Muscle layer of duodenum (tissue), 2 donors: ENCODE data around the gene RAB26.

Experiments
- H3K27ac ChIP-seq: one replicate; pipeline ENCODE4 v1.7.0; 2013; ENCODE audit warnings: mild to moderate bottlenecking, low read length
- H3K27me3 ChIP-seq: one replicate; pipeline ENCODE4 v1.7.0; 2013; ENCODE audit warnings: low read depth, mild to moderate bottlenecking, control low read depth, low read length
- H3K36me3 ChIP-seq, 2 donors: one replicate each; pipeline ENCODE4 v1.7.0; 2013; ENCODE audit warnings: low read length in 2 of 2, control low read depth in 1 of 2, mild to moderate bottlenecking in 1 of 2; ENCODE audit not compliant: insufficient read depth in 2 of 2, control insufficient read depth in 1 of 2
- H3K4me1 ChIP-seq, 2 donors: one replicate each; pipeline ENCODE4 v1.7.0; 2013; ENCODE audit warnings: low read length in 2 of 2, mild to moderate bottlenecking in 2 of 2, control low read depth in 1 of 2, moderate library complexity in 1 of 2; ENCODE audit not compliant: insufficient read depth in 2 of 2, control insufficient read depth in 1 of 2
- H3K4me3 ChIP-seq, 2 donors: one replicate each; pipeline ENCODE4 v1.7.0; 2013; ENCODE audit warnings: low read length in 2 of 2, low read depth in 1 of 2, mild to moderate bottlenecking in 1 of 2
- H3K9me3 ChIP-seq, 2 donors: one replicate each; pipeline ENCODE4 v1.7.0; 2013; ENCODE audit warnings: low read length in 2 of 2, control low read depth in 1 of 2, mild to moderate bottlenecking in 1 of 2; ENCODE audit not compliant: control insufficient read depth in 1 of 2
- donor health status: healthy.

The RAB26 gene

DNA sequence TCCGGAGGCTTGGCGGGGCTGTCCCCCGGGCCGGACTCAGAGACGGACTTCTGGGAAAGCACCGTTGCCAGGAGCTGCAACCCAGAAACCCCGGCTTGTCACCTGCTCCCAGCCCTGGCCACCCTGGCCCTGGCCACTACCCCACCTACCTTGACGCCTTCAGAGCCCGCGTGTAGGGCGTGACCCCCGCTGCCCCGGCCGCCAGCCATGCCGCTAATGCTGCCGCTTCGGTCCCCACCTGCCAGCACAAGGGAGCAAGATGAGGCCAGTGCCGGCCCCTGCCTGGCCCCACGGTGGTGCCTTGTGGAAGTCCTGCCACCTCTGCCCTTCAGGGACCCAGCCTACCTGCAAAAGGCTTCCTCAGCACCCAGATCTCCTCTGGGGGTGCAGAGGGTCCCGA, 36.5 kb downstream of the RAB26 start:
- Histone ChIP-seq H3K4me3 (no peak overlapping the region), H3K27ac (no peak overlapping the region), H3K36me3 (no peaks in the 10 kb centered on the region), H3K4me1 (no peaks in the 10 kb centered on the region), H3K27me3 (no peaks in the 10 kb centered on the region), H3K9me3 (no peaks in the 10 kb centered on the region)

DNA sequence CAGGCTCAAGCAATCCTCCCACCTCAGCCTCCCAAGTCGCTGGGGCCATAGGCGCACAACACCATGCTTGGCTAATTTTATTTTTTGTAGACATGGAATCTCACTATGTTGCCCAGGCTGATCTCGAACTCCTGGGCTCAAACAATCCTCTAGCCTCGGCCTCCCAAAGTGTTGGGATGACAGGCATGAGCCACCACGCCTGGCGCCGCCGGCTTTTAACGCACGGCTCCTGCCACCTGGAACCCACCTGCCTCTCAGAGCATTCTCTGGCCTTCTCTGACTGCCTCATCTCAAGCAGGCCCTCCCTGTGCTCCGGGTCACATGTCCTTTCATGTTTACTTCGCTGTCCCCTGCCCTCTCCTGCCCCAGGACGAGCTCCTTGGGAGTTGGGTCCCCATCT, 37.6 kb downstream of the RAB26 start:
- H3K36me3 ChIP-seq = no peaks in the 10 kb centered on the region
- no peaks in the 10 kb centered on the region for H3K9me3 ChIP-seq
- H3K4me1 ChIP-seq = no peaks in the 10 kb centered on the region
- H3K27me3 ChIP-seq = no peaks in the 10 kb centered on the region
- H3K27ac ChIP-seq = no peak overlapping the region
- H3K4me3 ChIP-seq = no peak overlapping the region

DNA sequence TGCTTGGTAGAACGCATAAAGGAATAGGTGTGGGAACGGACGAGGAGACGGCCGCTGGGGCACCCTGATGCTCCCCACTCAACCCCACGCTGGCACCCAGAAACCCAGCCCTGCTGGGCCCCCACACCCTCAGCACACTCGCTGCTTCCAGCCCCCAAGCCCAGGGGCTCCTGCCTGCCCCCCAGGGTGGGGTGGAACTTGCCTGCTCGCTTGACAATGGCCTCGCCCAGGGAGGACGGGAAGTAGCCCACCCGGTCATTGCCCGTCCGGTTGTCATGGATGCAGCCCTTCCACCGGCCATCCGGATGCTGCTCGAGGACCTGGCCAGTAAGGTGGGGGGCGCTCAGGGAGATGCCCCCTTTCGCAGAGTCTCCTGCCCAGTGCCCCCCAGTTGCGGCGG, 38.1 kb downstream of the RAB26 start:
- H3K9me3 ChIP-seq = no peaks in the 10 kb centered on the region
- H3K4me1 ChIP-seq = no peaks in the 10 kb centered on the region
- no peaks in the 10 kb centered on the region for H3K27me3 ChIP-seq
- H3K27ac ChIP-seq = no peak overlapping the region
- no peak overlapping the region for H3K4me3 ChIP-seq
- H3K36me3 ChIP-seq = no peaks in the 10 kb centered on the region

DNA sequence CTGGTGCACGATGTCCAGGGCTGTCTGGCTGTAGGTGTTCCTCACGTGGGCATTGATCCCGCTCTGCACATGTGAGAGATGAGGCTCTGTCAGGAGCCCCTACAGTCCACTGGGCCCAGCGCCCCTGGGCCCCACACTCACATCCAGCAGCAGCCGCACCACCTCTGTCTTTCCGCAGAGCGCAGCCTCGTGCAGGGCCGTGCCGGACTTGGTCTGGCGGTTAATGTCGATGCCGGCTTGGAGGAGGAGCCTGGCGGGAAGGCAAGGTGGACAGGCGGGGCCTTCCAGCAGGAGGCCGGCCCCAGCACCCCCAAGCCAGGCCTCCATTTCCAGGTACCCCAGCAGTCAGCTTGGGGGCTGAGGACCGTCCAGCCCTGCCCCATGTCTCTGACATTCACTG, 38.8 kb downstream of the RAB26 start:
- H3K27me3 ChIP-seq = no peaks in the 10 kb centered on the region
- no peak overlapping the region for H3K27ac ChIP-seq
- no peaks in the 10 kb centered on the region for H3K36me3 ChIP-seq
- H3K4me3 ChIP-seq = no peak overlapping the region
- H3K9me3 ChIP-seq = no peaks in the 10 kb centered on the region
- H3K4me1 ChIP-seq = no peaks in the 10 kb centered on the region

DNA sequence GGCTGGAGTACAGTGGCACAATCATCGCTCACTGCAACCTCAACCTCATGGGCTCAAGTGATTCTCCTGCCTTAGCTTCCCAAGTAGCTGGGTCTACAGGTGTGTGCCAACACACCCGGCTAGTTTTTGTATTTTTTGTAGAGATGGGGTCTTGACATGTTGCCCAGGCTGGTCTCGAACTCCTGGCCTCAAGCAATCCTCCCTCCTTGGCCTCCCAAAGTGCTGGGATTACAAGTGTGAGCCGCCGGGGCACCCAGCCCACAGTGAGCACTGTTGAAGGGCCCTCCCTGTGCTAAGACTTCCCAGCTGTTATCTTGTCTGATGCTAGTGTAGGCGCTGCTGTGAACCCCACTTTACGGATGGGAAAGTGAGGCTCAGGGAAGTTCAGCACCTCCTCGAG, 40.0 kb downstream of the RAB26 start:
- Histone ChIP-seq H3K27ac (no peak overlapping the region), H3K36me3 (no peaks in the 10 kb centered on the region), H3K27me3 (no peaks in the 10 kb centered on the region), H3K9me3 (no peaks in the 10 kb centered on the region), H3K4me3 (no peak overlapping the region), H3K4me1 (no peaks in the 10 kb centered on the region)

DNA sequence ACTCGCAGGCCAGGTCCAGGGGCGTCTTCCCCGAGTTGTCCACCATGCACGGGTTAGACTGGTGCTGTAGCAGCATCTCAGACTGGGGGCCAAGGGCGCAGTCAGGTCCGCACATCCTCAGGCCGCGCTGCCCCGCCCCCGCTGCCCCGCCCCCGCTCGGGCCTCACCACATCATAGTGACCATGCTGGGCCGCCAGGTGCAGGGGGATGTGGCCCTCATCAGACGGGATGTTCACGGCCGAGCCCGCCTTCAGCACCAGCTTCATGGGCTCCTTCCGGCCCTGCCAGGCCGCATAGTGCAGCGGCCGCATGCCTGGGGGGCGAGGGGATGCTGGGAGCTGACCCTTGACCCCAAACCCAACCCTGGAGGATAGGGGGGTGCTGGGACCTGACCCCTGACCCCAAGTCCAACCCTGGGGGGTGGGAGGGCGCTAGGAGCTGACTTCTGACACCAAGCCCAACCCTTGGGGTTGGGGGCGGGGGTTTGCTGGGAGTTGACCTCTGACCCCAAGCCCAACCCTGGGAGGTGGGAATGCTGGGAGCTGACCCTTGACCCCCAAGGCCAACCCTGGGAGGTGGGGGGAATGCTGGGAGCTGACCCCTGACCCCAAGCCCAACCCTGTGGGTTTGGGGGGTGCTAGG, 40.9 kb downstream of the RAB26 start:
- Histone ChIP-seq H3K36me3 (no peaks in the 10 kb centered on the region), H3K4me1 (peaks cover 0 to 1% of the 10 kb centered on the region in 2 donors), H3K4me3 (no peak overlapping the region), H3K27ac (no peak overlapping the region), H3K9me3 (no peaks in the 10 kb centered on the region), H3K27me3 (peaks cover 3% of the 10 kb centered on the region)

DNA sequence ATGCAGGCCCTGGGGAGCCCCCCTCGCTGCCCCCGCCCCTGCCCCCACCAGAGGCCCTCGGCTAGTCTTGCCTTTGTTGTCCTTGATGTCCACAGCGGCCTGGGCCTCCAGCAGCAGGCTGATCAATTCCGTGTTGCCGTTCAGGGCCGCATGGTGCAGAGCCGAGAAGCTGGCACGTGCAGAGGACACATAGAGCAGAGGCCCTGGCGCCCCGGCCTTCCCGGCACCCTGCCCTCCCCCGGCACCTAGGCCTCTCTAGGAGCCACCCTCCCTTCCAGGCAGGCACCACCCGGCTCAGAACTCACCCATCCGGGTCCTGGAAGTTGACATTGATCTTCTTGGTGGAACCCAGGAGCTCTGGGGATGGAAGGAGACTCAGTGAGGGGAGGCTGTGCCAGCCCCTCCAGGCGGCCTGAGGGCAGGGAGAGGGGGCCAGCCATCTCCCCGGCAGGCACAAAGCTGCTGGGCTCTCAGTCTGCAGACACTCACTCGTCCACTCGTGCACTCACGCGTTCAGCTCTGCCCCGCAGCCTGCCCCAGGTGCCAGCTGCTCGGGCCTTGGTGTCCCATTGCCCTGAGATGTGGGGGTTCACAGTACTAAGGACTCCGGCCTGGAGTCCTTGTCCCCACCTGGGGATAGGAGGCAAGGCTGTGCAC, 41.7 kb downstream of the RAB26 start:
- Histone ChIP-seq H3K4me1 (peaks cover 0 to 8% of the 10 kb centered on the region in 2 donors), H3K9me3 (no peaks in the 10 kb centered on the region), H3K27me3 (peaks cover 10% of the 10 kb centered on the region), H3K27ac (no peak overlapping the region), H3K4me3 (no peak overlapping the region), H3K36me3 (no peaks in the 10 kb centered on the region)

DNA sequence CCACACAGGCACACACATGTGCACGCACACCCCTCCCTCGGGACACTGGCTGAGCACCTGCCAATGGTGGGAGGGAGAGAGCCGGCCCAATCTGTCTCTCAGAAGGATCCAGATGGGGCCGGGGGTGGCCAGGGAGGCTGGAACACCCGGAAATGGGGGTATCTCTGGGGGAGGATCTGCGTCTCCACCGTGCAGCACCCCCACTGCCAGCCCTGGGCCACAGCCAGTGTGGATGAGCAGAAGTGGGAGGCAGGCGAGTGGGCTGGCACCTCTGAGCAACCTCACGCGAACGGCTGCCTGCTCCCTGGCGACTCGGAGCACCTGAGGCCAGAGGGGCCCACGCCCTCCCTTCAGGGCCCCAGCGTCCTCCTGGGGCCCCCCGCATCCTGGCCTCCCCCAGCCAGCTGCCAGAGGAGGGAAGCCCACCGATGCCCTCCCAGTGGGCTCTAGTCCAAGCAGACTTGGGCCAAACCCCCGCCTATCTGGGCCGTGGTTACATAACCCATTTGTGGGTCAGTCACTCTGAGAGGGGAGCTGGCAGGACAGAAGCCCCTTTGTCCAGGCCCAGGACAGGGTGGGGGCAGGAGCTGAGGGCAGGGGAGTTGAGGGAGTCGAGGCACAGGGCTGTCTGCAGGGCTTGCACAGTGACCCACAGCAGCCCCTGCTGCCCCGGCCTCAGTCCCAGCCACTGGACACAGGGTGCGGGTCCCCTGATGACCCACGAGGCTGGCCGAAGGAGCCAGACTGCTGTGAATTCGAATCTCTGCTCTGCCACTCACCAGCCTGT, 42.4 kb downstream of the RAB26 start:
- Histone ChIP-seq H3K36me3 (no peaks in the 10 kb centered on the region), H3K27me3 (peaks cover 17% of the 10 kb centered on the region), H3K9me3 (no peaks in the 10 kb centered on the region), H3K27ac (no peak overlapping the region), H3K4me1 (peaks cover 0 to 15% of the 10 kb centered on the region in 2 donors), H3K4me3 (no peak overlapping the region)

DNA sequence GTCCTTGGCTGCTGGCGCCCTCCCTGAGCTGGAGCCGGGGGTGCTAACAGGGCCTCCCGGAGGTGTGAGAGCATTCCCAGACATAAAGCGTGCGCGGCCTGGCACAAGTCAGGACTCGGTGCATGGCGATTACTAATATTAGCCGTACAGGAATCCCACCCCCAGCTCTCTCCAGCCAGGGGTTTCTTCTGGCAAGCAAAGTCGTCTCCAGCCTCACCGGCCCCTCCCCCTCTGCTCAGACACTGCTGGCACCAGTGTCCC, 43.0 kb downstream of the RAB26 start:
- peaks cover 0 to 16% of the 10 kb centered on the region in 2 donors for H3K4me1 ChIP-seq
- no peaks in the 10 kb centered on the region for H3K9me3 ChIP-seq
- H3K4me3 ChIP-seq = no peak overlapping the region
- peaks cover 18% of the 10 kb centered on the region for H3K27me3 ChIP-seq
- no peak overlapping the region for H3K27ac ChIP-seq
- H3K36me3 ChIP-seq = no peaks in the 10 kb centered on the region

DNA sequence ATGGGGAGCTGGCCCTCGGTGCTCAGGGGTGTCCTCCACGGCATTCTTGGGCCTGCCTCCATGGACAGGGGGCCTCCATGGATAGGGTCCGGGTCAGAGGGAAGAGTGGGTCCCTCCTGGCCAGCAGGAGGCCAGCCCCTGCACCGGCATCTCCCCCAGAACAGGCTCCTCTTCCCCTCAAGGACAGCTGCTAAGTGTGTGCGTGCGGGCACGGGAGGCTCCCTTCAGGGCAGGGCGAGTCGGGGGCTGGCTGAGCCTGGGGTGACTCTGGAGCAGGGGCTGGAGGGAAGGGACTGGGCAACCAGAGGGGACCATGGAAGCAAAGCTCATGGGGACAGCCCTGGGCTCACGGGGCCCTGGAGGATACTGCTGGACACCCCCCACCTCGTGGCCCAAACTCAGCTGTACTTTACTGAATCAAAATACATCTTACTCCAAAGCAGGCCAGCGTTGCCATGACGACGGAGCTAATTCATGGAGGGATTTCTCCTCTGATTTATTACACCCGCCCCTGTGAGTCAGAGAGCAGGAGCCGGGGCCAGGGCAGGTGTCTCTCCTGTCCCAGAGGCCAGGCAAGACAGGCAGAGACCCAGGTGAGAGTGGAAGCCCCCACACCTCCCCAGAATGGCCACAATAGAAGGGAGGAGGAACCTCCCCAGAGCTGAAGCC, 45.9 kb downstream of the RAB26 start:
- no peaks in the 10 kb centered on the region for H3K36me3 ChIP-seq
- no peak overlapping the region for H3K27ac ChIP-seq
- no peak overlapping the region for H3K4me3 ChIP-seq
- H3K27me3 ChIP-seq = peaks cover 29% of the 10 kb centered on the region
- H3K4me1 ChIP-seq = peaks cover 0 to 16% of the 10 kb centered on the region in 2 donors
- no peaks in the 10 kb centered on the region for H3K9me3 ChIP-seq

DNA sequence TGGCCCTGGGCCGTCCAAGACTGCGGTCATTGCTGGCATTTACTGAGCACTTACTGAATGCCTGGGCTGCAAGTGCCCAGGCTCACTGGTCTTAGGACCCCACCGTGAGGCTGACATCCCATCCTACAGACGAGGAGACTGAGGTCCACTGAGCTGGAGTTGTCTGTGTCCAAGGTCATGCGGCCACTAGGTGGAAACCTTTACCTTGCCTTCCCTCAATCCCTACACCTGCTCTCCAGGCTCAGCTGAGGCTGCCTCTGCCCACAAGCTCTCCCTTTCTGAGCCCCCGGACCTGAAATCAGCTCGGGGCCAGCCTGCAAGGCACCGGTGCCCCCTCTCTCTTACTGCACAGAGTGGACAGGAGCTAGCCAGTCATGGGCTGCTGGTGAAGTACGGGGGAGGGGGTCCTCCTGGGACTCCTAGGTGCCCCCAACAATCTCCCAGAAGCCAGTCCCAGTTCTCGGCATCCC, 46.5 kb downstream of the RAB26 start:
- Histone ChIP-seq H3K27me3 (peaks cover 29% of the 10 kb centered on the region), H3K4me3 (no peak overlapping the region), H3K9me3 (no peaks in the 10 kb centered on the region), H3K36me3 (no peaks in the 10 kb centered on the region), H3K27ac (no peak overlapping the region), H3K4me1 (peaks cover 0 to 16% of the 10 kb centered on the region in 2 donors)
